OCI-LY1 (cell line): ENCODE results near the gene E4F1.

ENCODE experiments used
- CTCF ChIP-seq: fragments of 200-600 bp; sonication (generic), shearing (Covaris generic); IDR thresholded peaks from 2 replicates; pipeline ENCODE4 v1.5.1; 2017; ENCODE audit warnings: mild to moderate bottlenecking, antibody characterized with exemption, low read length, moderate library complexity, mixed read lengths
- EZH2 ChIP-seq: fragments of 200-600 bp; sonication (generic), shearing (Covaris generic); IDR thresholded peaks from 2 replicates; pipeline ENCODE4 v1.8.0; 2017; ENCODE audit warnings: borderline replicate concordance, mixed run types, mild to moderate bottlenecking, antibody characterized with exemption, low read length, moderate library complexity, mixed read lengths

DNA sequence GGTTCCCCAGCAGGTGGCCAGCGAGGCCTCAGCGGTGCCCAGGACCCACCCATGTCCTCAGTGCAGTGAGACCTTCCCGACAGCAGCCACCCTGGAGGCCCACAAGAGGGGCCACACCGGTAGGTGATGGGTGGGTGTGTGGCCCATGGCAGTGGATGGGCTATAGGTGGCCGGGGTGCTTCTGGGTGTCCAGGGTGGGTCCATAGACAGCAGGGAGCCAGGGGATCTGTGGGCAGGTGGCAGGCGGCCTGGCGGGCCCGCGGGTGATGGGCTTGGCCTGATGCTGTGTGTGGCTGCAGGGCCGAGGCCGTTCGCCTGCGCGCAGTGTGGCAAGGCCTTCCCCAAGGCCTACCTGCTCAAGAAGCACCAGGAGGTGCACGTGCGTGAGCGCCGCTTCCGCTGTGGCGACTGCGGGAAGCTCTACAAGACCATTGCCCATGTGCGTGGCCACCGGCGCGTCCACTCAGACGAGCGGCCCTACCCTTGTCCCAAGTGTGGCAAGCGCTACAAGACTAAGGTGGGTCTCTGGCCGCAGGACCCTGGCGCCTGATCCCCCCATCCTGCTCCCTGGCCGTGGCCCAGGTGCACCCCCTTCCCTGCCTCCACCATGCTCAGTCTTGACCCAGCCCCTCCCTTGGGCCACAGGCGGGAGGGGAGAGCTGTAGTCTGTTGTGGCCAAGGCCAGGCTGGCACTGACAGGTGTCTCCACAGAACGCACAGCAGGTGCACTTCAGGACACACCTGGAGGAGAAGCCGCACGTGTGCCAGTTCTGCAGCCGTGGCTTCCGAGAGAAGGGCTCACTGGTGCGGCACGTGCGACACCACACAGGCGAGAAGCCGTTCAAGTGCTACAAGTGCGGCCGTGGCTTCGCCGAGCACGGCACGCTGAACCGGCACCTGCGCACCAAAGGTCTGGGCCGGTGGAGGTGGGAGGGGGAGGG lies 10.8 kb downstream of the E4F1 start:
- no peak for TF ChIP-seq EZH2
- no peak for TF ChIP-seq CTCF
